ENCODE results near the gene NTN1.
A peak's percentile ranks its signal among the peaks of the same experiment; 100 is the strongest.

Gene NTN1

DNA sequence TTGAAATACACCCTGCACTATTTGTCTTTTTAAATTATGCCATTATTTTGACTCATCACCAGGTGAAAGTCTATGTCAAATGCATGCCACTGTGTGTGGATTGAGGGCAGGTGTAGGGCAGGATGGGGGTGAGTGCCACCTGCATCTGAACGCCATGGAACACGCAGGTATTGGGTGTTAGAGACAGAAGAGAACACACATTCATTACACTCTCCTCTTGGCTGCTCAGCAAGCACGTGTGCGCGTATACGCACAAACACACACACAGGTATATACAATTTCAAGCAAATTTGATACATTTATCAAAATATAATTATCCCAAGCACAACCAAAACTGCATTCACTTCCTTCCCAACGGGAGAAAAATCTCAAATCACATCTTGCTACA lies 268.9 kb downstream of the NTN1 start:
- Histone ChIP-seq H3K9me2 (ENCODE audit: low read depth, low read length) (no peaks in the 10 kb centered on the region), H3K27me3 (ENCODE audit: insufficient read depth, low read length) (no peaks in the 10 kb centered on the region), H3K9me3 (ENCODE audit: low read length) (no peaks in the 10 kb centered on the region), H3K36me3 (ENCODE audit: insufficient read depth, low read length) (no peaks in the 10 kb centered on the region), H2AFZ (ENCODE audit: low read length) (no peak overlapping the region), H3K4me1 (ENCODE audit: insufficient read depth, low read length, severe bottlenecking) (no peaks in the 10 kb centered on the region), H3F3A (ENCODE audit: insufficient read depth, low read length) (no peaks in the 10 kb centered on the region), H3K27ac (ENCODE audit: low read depth, low read length, poor library complexity, severe bottlenecking) (no peak overlapping the region), H3K4me2 (ENCODE audit: low read length) (no peak overlapping the region), H4K20me1 (ENCODE audit: insufficient read depth, low read length) (no peaks in the 10 kb centered on the region), H3K79me2 (ENCODE audit: insufficient read depth, low read length) (no peaks in the 10 kb centered on the region), H3K4me3 (ENCODE audit: low read depth, low read length, poor library complexity, severe bottlenecking) (no peak overlapping the region), H3K9ac (ENCODE audit: low read length) (no peak overlapping the region)
- TF ChIP-seq, protein P1, sequence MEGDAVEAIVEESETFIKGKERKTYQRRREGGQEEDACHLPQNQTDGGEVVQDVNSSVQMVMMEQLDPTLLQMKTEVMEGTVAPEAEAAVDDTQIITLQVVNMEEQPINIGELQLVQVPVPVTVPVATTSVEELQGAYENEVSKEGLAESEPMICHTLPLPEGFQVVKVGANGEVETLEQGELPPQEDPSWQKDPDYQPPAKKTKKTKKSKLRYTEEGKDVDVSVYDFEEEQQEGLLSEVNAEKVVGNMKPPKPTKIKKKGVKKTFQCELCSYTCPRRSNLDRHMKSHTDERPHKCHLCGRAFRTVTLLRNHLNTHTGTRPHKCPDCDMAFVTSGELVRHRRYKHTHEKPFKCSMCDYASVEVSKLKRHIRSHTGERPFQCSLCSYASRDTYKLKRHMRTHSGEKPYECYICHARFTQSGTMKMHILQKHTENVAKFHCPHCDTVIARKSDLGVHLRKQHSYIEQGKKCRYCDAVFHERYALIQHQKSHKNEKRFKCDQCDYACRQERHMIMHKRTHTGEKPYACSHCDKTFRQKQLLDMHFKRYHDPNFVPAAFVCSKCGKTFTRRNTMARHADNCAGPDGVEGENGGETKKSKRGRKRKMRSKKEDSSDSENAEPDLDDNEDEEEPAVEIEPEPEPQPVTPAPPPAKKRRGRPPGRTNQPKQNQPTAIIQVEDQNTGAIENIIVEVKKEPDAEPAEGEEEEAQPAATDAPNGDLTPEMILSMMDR (IDR thresholded peaks at IDR 0.05; ENCODE audit: low read length), result no peak
- TF ChIP-seq EZH2 (IDR thresholded peaks at IDR 0.05; ENCODE audit: borderline replicate concordance, low read length), result no peak

DNA sequence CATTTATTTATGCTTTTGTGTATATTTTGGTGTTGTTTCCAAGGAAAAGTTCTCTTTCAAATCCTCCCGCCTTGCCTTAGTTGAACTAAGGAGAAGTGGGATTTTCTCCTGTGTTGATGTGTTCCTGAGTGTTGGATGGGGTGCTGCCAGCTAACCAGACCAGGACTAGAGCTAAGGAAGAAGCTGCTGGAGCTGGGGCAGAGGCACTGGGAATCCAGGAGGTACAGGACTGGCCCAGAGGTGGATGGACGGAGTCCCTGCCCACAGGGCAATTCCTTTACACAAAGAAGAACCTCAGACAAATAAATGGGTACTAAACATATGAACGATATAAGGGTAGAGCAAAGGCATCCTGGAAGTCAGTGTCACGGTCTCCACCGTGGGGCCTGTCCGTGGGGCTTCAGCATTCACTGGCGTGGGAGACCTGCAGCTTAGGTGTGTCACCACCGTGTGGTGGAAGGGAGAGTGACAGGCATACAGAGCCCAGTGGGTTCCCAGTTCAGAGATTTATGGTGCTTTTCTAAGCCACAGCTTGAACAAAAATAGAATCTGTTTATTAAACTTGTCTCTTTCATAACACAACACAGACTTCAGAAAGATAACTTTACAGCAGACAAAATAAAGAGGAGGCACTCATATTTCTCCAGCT lies 270.7 kb downstream of the NTN1 start:
- no peaks in the 10 kb centered on the region for H3K4me1 ChIP-seq (ENCODE audit: insufficient read depth, low read length, severe bottlenecking)
- H3K4me2 ChIP-seq (ENCODE audit: low read length), result no peak overlapping the region
- no peak overlapping the region for H3K4me3 ChIP-seq (ENCODE audit: low read depth, low read length, poor library complexity, severe bottlenecking)
- H3K27me3 ChIP-seq (ENCODE audit: insufficient read depth, low read length), result no peaks in the 10 kb centered on the region
- no peaks in the 10 kb centered on the region for H3K79me2 ChIP-seq (ENCODE audit: insufficient read depth, low read length)
- H3K9ac ChIP-seq (ENCODE audit: low read length), result no peak overlapping the region
- no peaks in the 10 kb centered on the region for H3K36me3 ChIP-seq (ENCODE audit: insufficient read depth, low read length)
- H3K9me3 ChIP-seq (ENCODE audit: low read length), result no peaks in the 10 kb centered on the region
- H4K20me1 ChIP-seq (ENCODE audit: insufficient read depth, low read length), result no peaks in the 10 kb centered on the region
- H2AFZ ChIP-seq (ENCODE audit: low read length), result no peak overlapping the region
- no peaks in the 10 kb centered on the region for H3F3A ChIP-seq (ENCODE audit: insufficient read depth, low read length)
- H3K9me2 ChIP-seq (ENCODE audit: low read depth, low read length), result no peaks in the 10 kb centered on the region
- TF ChIP-seq, protein P1 (IDR thresholded peaks at IDR 0.05; ENCODE audit: low read length), result peak; percentile 68
- TF ChIP-seq EZH2 (IDR thresholded peaks at IDR 0.05; ENCODE audit: borderline replicate concordance, low read length), result no peak
- no peak overlapping the region for H3K27ac ChIP-seq (ENCODE audit: low read depth, low read length, poor library complexity, severe bottlenecking)

DNA sequence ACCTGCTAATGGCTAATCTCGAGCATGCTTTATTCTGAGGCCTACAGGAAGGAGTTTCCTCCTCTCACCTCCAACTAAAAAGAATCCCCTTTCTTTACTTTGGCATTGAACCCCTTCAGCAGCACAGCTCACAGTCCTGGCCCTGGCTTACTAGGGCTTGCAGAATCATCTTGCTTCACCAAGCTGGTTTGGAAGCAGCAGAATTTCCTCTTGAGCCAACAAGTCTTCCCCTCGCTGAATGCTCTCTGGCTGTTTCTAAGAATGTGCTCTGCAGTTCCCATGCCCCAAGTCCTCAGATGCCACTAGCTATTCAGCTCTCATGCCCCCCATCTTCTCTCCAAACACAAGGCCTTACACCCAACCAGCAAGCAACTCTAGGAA lies 271.2 kb downstream of the NTN1 start:
- no peak overlapping the region for H3K4me3 ChIP-seq (ENCODE audit: low read depth, low read length, poor library complexity, severe bottlenecking)
- no peaks in the 10 kb centered on the region for H3K36me3 ChIP-seq (ENCODE audit: insufficient read depth, low read length)
- H4K20me1 ChIP-seq (ENCODE audit: insufficient read depth, low read length), result no peaks in the 10 kb centered on the region
- no peaks in the 10 kb centered on the region for H3F3A ChIP-seq (ENCODE audit: insufficient read depth, low read length)
- no peak overlapping the region for H3K27ac ChIP-seq (ENCODE audit: low read depth, low read length, poor library complexity, severe bottlenecking)
- H3K27me3 ChIP-seq (ENCODE audit: insufficient read depth, low read length), result no peaks in the 10 kb centered on the region
- no peak overlapping the region for H3K4me2 ChIP-seq (ENCODE audit: low read length)
- H3K9me3 ChIP-seq (ENCODE audit: low read length), result no peaks in the 10 kb centered on the region
- no peaks in the 10 kb centered on the region for H3K79me2 ChIP-seq (ENCODE audit: insufficient read depth, low read length)
- no peak for TF ChIP-seq EZH2 (IDR thresholded peaks at IDR 0.05; ENCODE audit: borderline replicate concordance, low read length)
- TF ChIP-seq, protein P1 (IDR thresholded peaks at IDR 0.05; ENCODE audit: low read length), result no peak
- no peak overlapping the region for H3K9ac ChIP-seq (ENCODE audit: low read length)
- H3K9me2 ChIP-seq (ENCODE audit: low read depth, low read length), result no peaks in the 10 kb centered on the region
- no peak overlapping the region for H2AFZ ChIP-seq (ENCODE audit: low read length)
- no peaks in the 10 kb centered on the region for H3K4me1 ChIP-seq (ENCODE audit: insufficient read depth, low read length, severe bottlenecking)

Data from OCI-LY1 (cell line).